A673 (cell line): ENCODE measurements around the gene PTGS1. TPM values are rescaled to one million over a fixed set of nuclear protein-coding genes. Genes with fewer than 3 reads are reported as not detected.
"Not testable (repeated sequence)": the region's sequence is repeated elsewhere in the genome, so short reads cannot be mapped to it uniquely, and the experiment has no call there.

Source experiments
- BruUV-seq: library from RNA; stranded (reverse); fragments of 400-500 nt; replicated peaks from 2 replicates; lab custom pipeline; 2021; lab: Mats Ljungman, UMichigan
- CTCF ChIA-PET: fragments of 300-600 bp; sonication (Branson Sonifier 250); formaldehyde crosslinking; loops from one replicate; lab custom pipeline; 2022; ENCODE audit warnings: antibody characterized with exemption; lab: Charles Lee
- POLR2A ChIA-PET: fragments of 300-600 bp; sonication (Branson Sonifier 250); formaldehyde crosslinking; loops from one replicate; lab custom pipeline; 2022; ENCODE audit warnings: antibody characterized with exemption; ENCODE audit not compliant: low non-redundant PET; lab: Charles Lee
- DNase-seq: peaks from one replicate; pipeline ENCODE4 v3.0.0-alpha.2; 2015; ENCODE audit warnings: low spot score
- H3K27ac ChIP-seq: fragments of 200-600 bp; sonication (generic); 2 replicates; pipeline ENCODE4 v1.5.1; 2016; ENCODE audit warnings: mixed run types, low read depth, mild to moderate bottlenecking, mixed read lengths, antibody characterized with exemption, low read length; ENCODE audit not compliant: poor library complexity, severe bottlenecking
- H3K27me3 ChIP-seq: fragments of 200-600 bp; sonication (generic); replicated peaks from 2 replicates; pipeline ENCODE4 v1.6.1; 2017; ENCODE audit warnings: mixed run types, low read depth, mild to moderate bottlenecking, mixed read lengths, antibody characterized with exemption, low read length; ENCODE audit not compliant: insufficient read depth, poor library complexity
- H3K36me3 ChIP-seq: fragments of 200-600 bp; sonication (generic); 2 replicates; pipeline ENCODE4 v1.6.1; 2016; ENCODE audit warnings: mixed run types, mild to moderate bottlenecking, mixed read lengths, antibody characterized with exemption, low read length; ENCODE audit not compliant: insufficient read depth, poor library complexity, severe bottlenecking
- H3K4me1 ChIP-seq: fragments of 200-600 bp; sonication (generic); 2 replicates; pipeline ENCODE4 v1.6.1; 2017; ENCODE audit warnings: mixed run types, mild to moderate bottlenecking, mixed read lengths, antibody characterized with exemption, low read length; ENCODE audit not compliant: insufficient read depth, poor library complexity, severe bottlenecking
- H3K4me3 ChIP-seq: fragments of 200-600 bp; sonication (generic); 2 replicates; pipeline ENCODE4 v1.5.1; 2016; ENCODE audit warnings: low read depth, mixed run types, mild to moderate bottlenecking, mixed read lengths, low read length; ENCODE audit not compliant: poor library complexity, severe bottlenecking
- H3K9me3 ChIP-seq: fragments of 200-600 bp; sonication (generic); 2 replicates; pipeline ENCODE4 v1.6.1; 2016; ENCODE audit warnings: mixed run types, low read depth, mild to moderate bottlenecking, mixed read lengths, antibody characterized with exemption, low read length; ENCODE audit not compliant: poor library complexity, severe bottlenecking
- EZH2 ChIP-seq: fragments of 200-600 bp; sonication (generic); IDR thresholded peaks from 2 replicates; pipeline ENCODE4 v1.6.1; 2017; ENCODE audit warnings: borderline replicate concordance, low read depth, mild to moderate bottlenecking, mixed read lengths, antibody characterized with exemption, low read length; ENCODE audit not compliant: poor library complexity, severe bottlenecking
- intact Hi-C: fragments of 100-400 bp; cut with micrococcal nuclease; formaldehyde crosslinking; loops from one replicate; pipeline ENCODE4 v1.10.0; 2022; ENCODE audit not compliant: unreplicated experiment
- total RNA-seq: library from RNA; stranded (reverse); gene quantifications from 2 replicates; pipeline ENCODE4 v1.2.3, GENCODE V29; 2021
- TF ChIP-seq, protein P1 (sequence below): fragments of 300-800, 200-600 bp; sonication (generic); conservative IDR thresholded peaks from 2 replicates; pipeline ENCODE4 v1.5.1; 2017; ENCODE audit warnings: low read depth, mild to moderate bottlenecking, antibody characterized with exemption, low read length, moderate library complexity, mixed read lengths

PTGS1 gene
- total RNA-seq, 1 experiment from 2014 or later = not detected

DNA sequence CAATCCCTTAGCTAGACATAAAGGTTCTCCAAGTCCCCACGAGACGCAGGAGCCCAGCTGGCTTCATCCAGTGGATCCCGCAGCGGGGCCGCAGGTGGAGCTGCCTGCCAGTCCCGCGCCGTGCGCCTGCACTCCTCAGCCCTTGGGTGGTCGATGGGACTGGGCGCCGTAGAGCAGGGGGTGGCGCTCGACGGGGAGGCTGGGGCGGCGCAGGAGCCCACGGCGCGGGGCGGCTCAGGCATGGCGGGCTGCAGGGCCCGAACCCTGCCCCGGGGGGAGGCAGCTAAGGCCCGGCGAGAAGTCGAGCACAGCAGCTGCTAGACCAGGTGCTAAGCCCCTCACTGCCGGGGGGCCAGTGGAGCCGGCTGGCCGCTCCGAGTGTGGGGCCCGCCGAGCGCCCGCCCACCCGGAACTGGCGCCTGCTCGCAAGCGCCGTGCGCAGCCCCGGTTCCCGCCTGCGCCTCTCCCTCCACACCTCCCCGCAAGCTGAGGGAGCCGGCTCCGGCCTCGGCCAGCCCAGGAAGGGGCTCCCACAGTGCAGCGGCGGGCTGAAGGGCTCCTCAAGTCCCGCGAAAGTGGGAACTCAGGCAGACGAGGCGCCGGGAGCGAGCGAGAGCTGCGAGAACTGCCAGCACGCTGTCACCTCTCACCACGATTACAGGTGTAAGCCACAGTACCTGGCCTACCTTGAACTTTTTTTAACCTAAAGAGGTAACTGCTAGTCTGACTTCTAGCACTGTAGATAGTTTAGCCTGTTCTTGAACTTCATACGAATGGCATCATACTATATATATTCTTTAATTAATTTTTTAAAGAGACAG is 35.5 kb downstream of the PTGS1 start:
- BruUV-seq = no TSS peak
- CTCF ChIA-PET = no interaction called here
- intact Hi-C loops = no loop called here
- no peaks in the 10 kb centered on the region for H3K9me3 ChIP-seq
- peaks cover 3% of the 10 kb centered on the region for H3K27me3 ChIP-seq
- H3K36me3 ChIP-seq = no peaks in the 10 kb centered on the region
- POLR2A ChIA-PET = no interaction called here
- no peaks in the 10 kb centered on the region for H3K4me1 ChIP-seq
- H3K4me3 ChIP-seq = no peak overlapping the region
- TF ChIP-seq, protein P1, sequence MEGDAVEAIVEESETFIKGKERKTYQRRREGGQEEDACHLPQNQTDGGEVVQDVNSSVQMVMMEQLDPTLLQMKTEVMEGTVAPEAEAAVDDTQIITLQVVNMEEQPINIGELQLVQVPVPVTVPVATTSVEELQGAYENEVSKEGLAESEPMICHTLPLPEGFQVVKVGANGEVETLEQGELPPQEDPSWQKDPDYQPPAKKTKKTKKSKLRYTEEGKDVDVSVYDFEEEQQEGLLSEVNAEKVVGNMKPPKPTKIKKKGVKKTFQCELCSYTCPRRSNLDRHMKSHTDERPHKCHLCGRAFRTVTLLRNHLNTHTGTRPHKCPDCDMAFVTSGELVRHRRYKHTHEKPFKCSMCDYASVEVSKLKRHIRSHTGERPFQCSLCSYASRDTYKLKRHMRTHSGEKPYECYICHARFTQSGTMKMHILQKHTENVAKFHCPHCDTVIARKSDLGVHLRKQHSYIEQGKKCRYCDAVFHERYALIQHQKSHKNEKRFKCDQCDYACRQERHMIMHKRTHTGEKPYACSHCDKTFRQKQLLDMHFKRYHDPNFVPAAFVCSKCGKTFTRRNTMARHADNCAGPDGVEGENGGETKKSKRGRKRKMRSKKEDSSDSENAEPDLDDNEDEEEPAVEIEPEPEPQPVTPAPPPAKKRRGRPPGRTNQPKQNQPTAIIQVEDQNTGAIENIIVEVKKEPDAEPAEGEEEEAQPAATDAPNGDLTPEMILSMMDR = no peak
- no peak for TF ChIP-seq EZH2
- DNase-seq = no peak
- H3K27ac ChIP-seq = no peak overlapping the region

DNA sequence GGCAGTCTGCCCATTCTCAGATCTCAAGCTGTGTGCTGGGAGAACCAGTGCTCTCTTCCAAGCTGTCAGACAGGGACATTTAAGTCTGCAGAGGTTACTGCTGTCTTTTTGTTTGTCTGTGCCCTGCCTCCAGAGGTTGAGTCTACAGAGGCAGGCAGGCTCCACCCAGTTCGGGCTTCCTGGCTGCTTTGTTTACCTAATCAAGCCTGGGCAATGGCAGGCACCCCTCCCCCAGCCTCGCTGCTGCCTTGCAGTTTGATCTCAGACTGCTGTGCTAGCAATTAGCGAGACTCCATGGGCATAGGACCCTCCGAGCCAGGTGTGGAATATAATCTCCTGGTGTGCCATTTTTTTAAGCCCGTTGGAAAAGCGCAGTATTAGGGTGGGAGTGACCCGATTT is 43.3 kb downstream of the PTGS1 start:
- H3K36me3 ChIP-seq, H3K27ac ChIP-seq, H3K9me3 ChIP-seq, H3K4me3 ChIP-seq, H3K27me3 ChIP-seq, CTCF ChIA-PET, POLR2A ChIA-PET, BruUV-seq, intact Hi-C loops, H3K4me1 ChIP-seq, DNase-seq: not testable (repeated sequence)

DNA sequence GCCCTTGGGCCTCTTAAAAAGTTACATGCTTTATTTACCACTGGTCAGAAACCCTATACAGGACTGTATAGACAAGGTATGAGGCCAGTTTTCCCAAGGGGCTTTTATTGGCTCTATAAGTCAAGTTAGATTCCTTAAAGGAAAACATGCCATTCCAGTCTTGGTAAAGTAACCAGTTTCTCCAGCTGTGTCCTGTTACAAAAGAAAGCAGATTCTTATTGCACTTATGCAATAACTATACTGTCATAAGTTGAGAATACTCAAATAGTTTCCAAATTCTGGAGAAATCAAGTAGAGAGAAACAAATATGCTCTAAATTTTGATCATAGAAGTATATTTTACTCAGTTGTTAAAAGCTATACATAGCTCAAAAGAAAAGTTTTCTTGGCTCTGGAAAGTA is 47.2 kb downstream of the PTGS1 start:
- Histone ChIP-seq H3K9me3 (peaks cover 14% of the 10 kb centered on the region), H3K27me3 (no peaks in the 10 kb centered on the region), H3K4me1 (no peaks in the 10 kb centered on the region), H3K4me3 (no peak overlapping the region), H3K27ac (no peak overlapping the region), H3K36me3 (no peaks in the 10 kb centered on the region)
- DNase-seq = no peak
- no TSS peak for BruUV-seq
- intact Hi-C loops = no loop called here
- TF ChIP-seq, protein P1 = no peak
- TF ChIP-seq EZH2 = no peak
- CTCF ChIA-PET = no interaction called here
- POLR2A ChIA-PET = no interaction called here

DNA sequence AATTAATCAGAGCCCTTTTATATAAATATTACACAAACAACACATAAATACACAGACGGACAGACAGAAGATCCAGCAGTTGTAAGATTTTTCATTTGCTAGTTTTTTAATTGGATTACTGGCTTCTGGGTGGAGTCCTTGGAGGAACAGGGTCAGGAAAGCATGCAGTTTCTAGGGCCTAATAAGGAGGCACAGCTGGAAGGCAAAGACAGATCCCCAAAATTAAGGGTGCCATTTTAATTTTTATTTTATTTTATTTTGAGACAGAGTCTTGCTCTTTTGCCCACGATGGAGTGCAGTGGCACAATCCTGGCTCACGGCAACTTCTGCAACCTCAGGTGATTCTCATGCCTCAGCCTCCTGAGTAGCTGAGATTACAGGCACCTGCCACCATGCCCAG is 49.5 kb downstream of the PTGS1 start:
- POLR2A ChIA-PET = no interaction called here
- TF ChIP-seq EZH2 = no peak
- TF ChIP-seq, protein P1 = no peak
- DNase-seq = no peak
- Histone ChIP-seq H3K36me3 (no peaks in the 10 kb centered on the region), H3K9me3 (peaks cover 14% of the 10 kb centered on the region), H3K27me3 (peaks cover 8% of the 10 kb centered on the region), H3K4me3 (no peak overlapping the region), H3K4me1 (no peaks in the 10 kb centered on the region), H3K27ac (no peak overlapping the region)
- intact Hi-C loops = no loop called here
- no TSS peak for BruUV-seq
- CTCF ChIA-PET = no interaction called here
